NT2/D1 (cell line): Measurements from ENCODE around the gene ZC3H11A.
"Not testable (repeated sequence)": the region's sequence is repeated elsewhere in the genome, so short reads cannot be mapped to it uniquely, and the experiment has no call there.

Source experiments
- DNase-seq: peaks from one replicate; pipeline ENCODE4 v3.0.0-alpha.2; 2011; ENCODE audit warnings: low read depth, low spot score
- H3K27me3 ChIP-seq: 2 replicates; pipeline ENCODE4 v1.6.0; 2011; ENCODE audit warnings: mild to moderate bottlenecking; ENCODE audit not compliant: insufficient read length, insufficient read depth
- H3K36me3 ChIP-seq: 2 replicates; pipeline ENCODE4 v1.6.1; 2011; ENCODE audit warnings: mild to moderate bottlenecking, low read length, mixed read lengths; ENCODE audit not compliant: insufficient read depth, insufficient read length
- H3K4me1 ChIP-seq: 2 replicates; pipeline ENCODE4 v1.5.1; 2011; ENCODE audit not compliant: insufficient read depth, insufficient read length
- H3K4me3 ChIP-seq: 2 replicates; pipeline ENCODE4 v1.5.1; 2011; ENCODE audit warnings: low read depth; ENCODE audit not compliant: insufficient read length
- H3K9ac ChIP-seq: 2 replicates; pipeline ENCODE4 v1.6.0; 2011; ENCODE audit warnings: low read depth; ENCODE audit not compliant: insufficient read length
- H3K9me3 ChIP-seq: 2 replicates; pipeline ENCODE4 v1.5.1; 2011; ENCODE audit warnings: mild to moderate bottlenecking, low read length; ENCODE audit not compliant: insufficient read depth
- SUZ12 ChIP-seq: IDR thresholded peaks from 2 replicates; pipeline ENCODE4 v1.6.1; 2011; ENCODE audit not compliant: insufficient read length, insufficient read depth; ENCODE audit errors: extremely low read depth
- YY1 ChIP-seq: IDR thresholded peaks from 2 replicates; pipeline ENCODE4 v1.6.1; 2011; ENCODE audit not compliant: insufficient read length, insufficient read depth
- ZNF274 ChIP-seq: IDR thresholded peaks from 2 replicates; pipeline ENCODE4 v1.6.1; 2011; ENCODE audit warnings: mild to moderate bottlenecking, low read depth, low read length

ZC3H11A gene

DNA sequence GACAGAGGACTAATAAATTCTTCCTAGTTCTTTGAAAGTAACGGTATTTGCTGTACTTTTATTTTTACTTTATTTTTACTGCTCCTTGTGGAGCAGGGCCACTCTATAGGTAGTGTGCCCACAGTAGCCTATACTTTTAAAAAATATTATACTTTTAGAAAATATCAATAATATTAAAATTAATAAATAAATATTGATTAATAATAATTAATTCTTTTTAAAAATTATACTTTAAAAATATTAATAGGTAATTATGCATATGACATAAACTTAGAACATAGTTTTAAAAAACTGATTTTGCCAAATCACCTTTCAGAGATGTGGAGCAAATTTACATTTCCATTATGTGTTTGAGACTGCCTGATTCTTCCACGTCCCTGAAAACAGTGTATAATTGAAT lies 30.8 kb downstream of the ZC3H11A start:
- H3K4me1 ChIP-seq, result no peaks in the 10 kb centered on the region
- H3K36me3 ChIP-seq, result peaks cover 96% of the 10 kb centered on the region
- H3K9me3 ChIP-seq, result no peaks in the 10 kb centered on the region
- H3K27me3 ChIP-seq, result no peaks in the 10 kb centered on the region
- no peak for DNase-seq
- no peak overlapping the region for H3K9ac ChIP-seq
- H3K4me3 ChIP-seq, result no peak overlapping the region
- TF ChIP-seq SUZ12, result no peak
- TF ChIP-seq ZNF274, result no peak
- no peak for TF ChIP-seq YY1

DNA sequence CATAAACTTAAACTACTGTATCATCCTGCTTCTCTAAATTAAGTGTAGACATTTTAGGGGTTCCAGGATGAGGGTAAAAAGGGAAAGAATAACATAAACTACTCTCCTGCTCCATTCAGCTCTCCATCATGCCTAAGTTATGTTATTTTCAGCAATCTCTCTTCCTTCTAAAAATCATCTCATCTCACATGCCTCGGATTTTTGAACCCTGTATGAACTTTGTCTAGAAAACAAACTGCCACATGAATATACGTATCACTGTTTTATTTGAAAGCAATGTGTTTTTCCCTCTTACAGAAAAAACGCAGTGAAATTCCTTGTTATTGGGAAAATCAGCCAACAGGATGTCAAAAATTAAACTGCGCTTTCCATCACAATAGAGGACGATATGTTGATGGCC lies 32.6 kb downstream of the ZC3H11A start:
- no peak for DNase-seq
- Histone ChIP-seq H3K27me3 (no peaks in the 10 kb centered on the region), H3K9me3 (no peaks in the 10 kb centered on the region), H3K4me1 (no peaks in the 10 kb centered on the region), H3K9ac (no peak overlapping the region), H3K36me3 (peaks cover 95% of the 10 kb centered on the region), H3K4me3 (no peak overlapping the region)
- TF ChIP-seq ZNF274, result no peak
- no peak for TF ChIP-seq SUZ12
- no peak for TF ChIP-seq YY1

DNA sequence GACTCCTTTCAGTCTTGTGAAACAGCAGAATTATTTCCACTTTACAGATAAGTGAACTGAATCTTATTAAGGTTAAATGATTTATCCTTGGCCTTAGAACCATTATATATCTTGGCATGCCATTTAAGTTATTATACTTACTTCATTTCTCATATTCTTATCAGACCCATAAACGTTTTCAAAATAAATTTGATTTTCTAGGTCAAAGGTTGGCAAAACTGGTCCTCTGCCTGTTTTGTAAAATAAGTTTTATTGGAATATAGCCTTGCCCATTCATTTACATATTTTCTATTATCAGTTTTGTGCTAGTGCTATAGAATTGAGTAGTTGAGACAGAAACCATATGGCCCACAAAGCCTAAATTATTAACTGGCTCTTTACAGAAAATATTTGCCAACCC lies 33.1 kb downstream of the ZC3H11A start:
- TF ChIP-seq YY1 (no peak), ZNF274 (no peak), SUZ12 (no peak)
- Histone ChIP-seq H3K4me1 (no peaks in the 10 kb centered on the region), H3K9me3 (no peaks in the 10 kb centered on the region), H3K36me3 (peaks cover 93% of the 10 kb centered on the region), H3K4me3 (no peak overlapping the region), H3K27me3 (no peaks in the 10 kb centered on the region), H3K9ac (no peak overlapping the region)
- no peak for DNase-seq

DNA sequence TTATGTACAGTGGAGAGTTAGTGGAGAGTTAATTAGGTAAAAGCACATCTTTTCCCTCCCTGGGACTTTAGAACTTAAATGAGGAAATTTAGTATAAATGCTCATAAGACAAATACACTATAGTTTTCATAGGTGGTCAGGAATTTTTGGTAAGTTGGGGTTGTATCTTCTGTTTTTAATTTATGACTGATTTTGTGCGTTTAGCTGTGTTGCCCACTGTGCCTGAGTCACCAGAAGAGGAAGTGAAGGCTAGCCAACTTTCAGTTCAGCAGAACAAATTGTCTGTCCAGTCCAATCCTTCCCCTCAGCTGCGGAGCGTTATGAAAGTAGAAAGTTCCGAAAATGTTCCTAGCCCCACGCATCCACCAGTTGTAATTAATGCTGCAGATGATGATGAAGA lies 33.8 kb downstream of the ZC3H11A start:
- not testable (repeated sequence) for H3K4me1 ChIP-seq, DNase-seq, H3K9ac ChIP-seq, H3K4me3 ChIP-seq, H3K9me3 ChIP-seq, H3K27me3 ChIP-seq
- peaks cover 93% of the 10 kb centered on the region for H3K36me3 ChIP-seq

GRCh38 chr1:203835476-203835875 lies 40.1 kb downstream of the ZC3H11A start:
- H3K9ac ChIP-seq, result no peak overlapping the region
- H3K27me3 ChIP-seq, result no peaks in the 10 kb centered on the region
- peaks cover 25% of the 10 kb centered on the region for H3K9me3 ChIP-seq
- H3K36me3 ChIP-seq, result peaks cover 95% of the 10 kb centered on the region
- no peaks in the 10 kb centered on the region for H3K4me1 ChIP-seq
- H3K4me3 ChIP-seq, result no peak overlapping the region
- DNase-seq, result no peak
- TF ChIP-seq SUZ12, result no peak
- TF ChIP-seq ZNF274, result no peak
- no peak for TF ChIP-seq YY1

GRCh38 chr1:203839081-203839480 lies 43.7 kb downstream of the ZC3H11A start:
- Histone ChIP-seq H3K36me3 (peaks cover 83% of the 10 kb centered on the region), H3K9me3 (peaks cover 53% of the 10 kb centered on the region), H3K9ac (no peak overlapping the region), H3K4me1 (no peaks in the 10 kb centered on the region), H3K4me3 (no peak overlapping the region), H3K27me3 (no peaks in the 10 kb centered on the region)
- no peak for DNase-seq
- TF ChIP-seq SUZ12 (no peak), ZNF274 (no peak), YY1 (no peak)

DNA sequence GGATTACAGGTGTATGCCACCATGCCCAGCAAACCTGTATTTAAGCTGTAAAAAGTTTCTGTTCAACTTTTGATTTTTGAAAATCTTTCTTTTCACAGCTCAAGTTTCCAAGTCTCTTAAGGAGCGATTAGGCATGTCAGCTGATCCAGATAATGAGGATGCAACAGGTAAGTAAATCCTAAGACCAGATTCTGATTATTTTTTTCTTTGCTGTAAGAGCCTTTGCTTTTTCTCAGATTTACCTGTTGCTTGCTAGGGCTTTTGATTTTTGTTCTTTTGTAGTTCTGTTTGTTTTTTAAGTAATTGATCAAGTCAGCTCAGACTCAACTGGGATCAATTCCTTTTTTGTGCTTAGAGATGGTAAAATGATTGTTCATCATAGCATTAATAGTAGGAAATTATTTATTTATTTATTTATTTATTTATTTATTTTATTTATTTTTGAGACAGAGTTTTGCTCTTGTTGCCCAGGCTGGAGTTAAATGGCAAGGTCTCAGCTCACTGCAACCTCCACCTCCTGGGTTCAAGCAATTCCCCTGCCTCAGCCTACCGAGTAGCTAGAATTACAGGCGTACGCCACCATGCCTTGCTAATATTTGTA lies 44.9 kb downstream of the ZC3H11A start:
- no peak overlapping the region for H3K9ac ChIP-seq
- no peak for TF ChIP-seq ZNF274
- no peak for TF ChIP-seq SUZ12
- TF ChIP-seq YY1, result no peak
- no peak overlapping the region for H3K4me3 ChIP-seq
- H3K9me3 ChIP-seq, result peaks cover 53% of the 10 kb centered on the region
- no peak for DNase-seq
- H3K36me3 ChIP-seq, result peaks cover 83% of the 10 kb centered on the region
- no peaks in the 10 kb centered on the region for H3K27me3 ChIP-seq
- no peaks in the 10 kb centered on the region for H3K4me1 ChIP-seq

DNA sequence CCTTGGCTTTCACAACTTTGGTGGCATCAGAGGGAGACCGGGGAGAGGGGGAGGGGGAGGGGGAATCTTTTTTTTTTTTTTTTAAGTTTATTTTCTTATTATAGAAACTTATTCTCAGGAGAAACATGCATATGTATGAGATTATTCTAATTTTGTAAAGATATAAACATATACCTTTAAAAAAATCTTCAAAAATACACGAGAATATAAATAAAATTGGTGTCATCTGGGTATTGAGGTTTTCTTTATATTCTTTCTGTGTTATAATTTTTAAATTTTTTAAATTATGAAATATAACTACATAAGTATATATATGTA lies 47.1 kb downstream of the ZC3H11A start:
- Histone ChIP-seq H3K4me1 (no peaks in the 10 kb centered on the region), H3K36me3 (peaks cover 83% of the 10 kb centered on the region), H3K4me3 (no peak overlapping the region), H3K27me3 (no peaks in the 10 kb centered on the region), H3K9me3 (peaks cover 53% of the 10 kb centered on the region), H3K9ac (no peak overlapping the region)
- TF ChIP-seq ZNF274 (no peak), YY1 (no peak), SUZ12 (no peak)
- no peak for DNase-seq
